ENCODE data around the gene TPH2.

TPH2 gene

DNA sequence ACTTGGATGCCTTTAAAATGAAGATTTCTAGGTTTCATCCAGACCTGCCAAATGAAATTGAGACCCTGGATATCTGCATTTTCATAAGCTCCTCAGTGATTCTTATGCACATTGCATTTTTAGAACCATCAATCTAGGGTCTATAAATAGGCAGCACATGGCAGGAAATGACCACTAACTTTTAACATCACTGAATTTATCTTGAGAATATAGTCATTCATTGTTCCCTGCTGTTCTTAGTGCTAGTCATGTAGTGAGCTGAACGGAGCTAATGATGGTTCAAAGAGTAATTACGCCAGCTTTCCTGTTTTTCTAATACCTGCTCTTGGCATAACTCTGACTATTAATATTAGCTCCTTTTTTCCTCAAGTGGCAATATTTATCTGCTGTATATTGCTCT, 91.6 kb downstream of the TPH2 start:
- intact Hi-C loops (cut with micrococcal nuclease), result no loop called here
- H3K27me3 Mint-ChIP-seq, result no peaks in the 10 kb centered on the region
- no peak overlapping the region for H3K27ac Mint-ChIP-seq
- no peaks in the 10 kb centered on the region for H3K9me3 Mint-ChIP-seq
- H3K4me3 Mint-ChIP-seq, result no peak overlapping the region
- H3K36me3 Mint-ChIP-seq (ENCODE audit: low read depth), result no peaks in the 10 kb centered on the region
- H3K4me1 Mint-ChIP-seq (ENCODE audit: low read depth), result no peaks in the 10 kb centered on the region

DNA sequence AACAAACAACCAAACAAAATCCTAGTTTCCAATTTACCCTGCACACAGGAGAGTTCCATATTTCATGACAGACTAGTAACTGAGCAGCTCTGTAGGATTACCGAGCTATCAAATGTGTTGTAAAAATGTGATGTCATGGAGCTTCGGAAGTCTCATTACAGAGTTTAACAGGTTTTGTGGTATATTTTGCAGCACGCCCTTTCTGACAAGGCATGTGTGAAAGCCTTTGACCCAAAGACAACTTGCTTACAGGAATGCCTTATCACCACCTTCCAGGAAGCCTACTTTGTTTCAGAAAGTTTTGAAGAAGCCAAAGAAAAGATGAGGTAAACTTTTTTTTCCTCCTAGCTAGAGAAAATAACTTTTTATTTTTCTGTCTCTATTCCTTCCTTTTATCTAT, 92.4 kb downstream of the TPH2 start:
- H3K27me3 Mint-ChIP-seq, result no peaks in the 10 kb centered on the region
- H3K27ac Mint-ChIP-seq, result no peak overlapping the region
- intact Hi-C loops (cut with micrococcal nuclease), result no loop called here
- H3K4me1 Mint-ChIP-seq (ENCODE audit: low read depth), result no peaks in the 10 kb centered on the region
- no peak overlapping the region for H3K4me3 Mint-ChIP-seq
- no peaks in the 10 kb centered on the region for H3K9me3 Mint-ChIP-seq
- H3K36me3 Mint-ChIP-seq (ENCODE audit: low read depth), result no peaks in the 10 kb centered on the region

GRCh38 chr12:72033991-72034390, 95.3 kb downstream of the TPH2 start:
- intact Hi-C loops (cut with micrococcal nuclease), result no loop called here
- Mint-ChIP-seq H3K4me1 (ENCODE audit: low read depth) (no peaks in the 10 kb centered on the region), H3K27ac (no peak overlapping the region), H3K9me3 (no peaks in the 10 kb centered on the region), H3K36me3 (ENCODE audit: low read depth) (no peaks in the 10 kb centered on the region), H3K4me3 (no peak overlapping the region), H3K27me3 (no peaks in the 10 kb centered on the region)

DNA sequence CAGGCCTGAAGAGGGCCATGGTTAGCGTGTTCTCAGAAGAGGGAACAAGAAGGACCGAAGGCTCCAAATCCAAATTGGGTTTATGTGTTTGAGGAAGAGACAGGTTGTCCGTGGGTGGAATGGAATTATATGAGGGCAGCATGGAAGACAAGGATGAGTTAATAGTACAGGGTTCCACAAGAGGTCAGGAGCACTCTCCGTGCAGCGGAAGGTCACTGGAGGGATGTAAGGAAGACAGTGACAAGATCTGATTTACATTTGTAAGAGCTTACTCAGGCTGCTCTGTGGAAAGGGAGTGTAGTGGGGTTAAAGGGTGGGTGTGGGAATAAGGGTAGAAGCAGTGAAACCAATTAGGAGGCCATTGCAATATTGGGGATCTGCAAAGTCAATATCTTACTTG, 97.0 kb downstream of the TPH2 start:
- Mint-ChIP-seq H3K9me3 (peaks cover 9% of the 10 kb centered on the region), H3K4me1 (ENCODE audit: low read depth) (no peaks in the 10 kb centered on the region), H3K4me3 (no peak overlapping the region), H3K36me3 (ENCODE audit: low read depth) (no peaks in the 10 kb centered on the region), H3K27me3 (no peaks in the 10 kb centered on the region), H3K27ac (no peak overlapping the region)
- intact Hi-C loops (cut with micrococcal nuclease), result no loop called here

DNA sequence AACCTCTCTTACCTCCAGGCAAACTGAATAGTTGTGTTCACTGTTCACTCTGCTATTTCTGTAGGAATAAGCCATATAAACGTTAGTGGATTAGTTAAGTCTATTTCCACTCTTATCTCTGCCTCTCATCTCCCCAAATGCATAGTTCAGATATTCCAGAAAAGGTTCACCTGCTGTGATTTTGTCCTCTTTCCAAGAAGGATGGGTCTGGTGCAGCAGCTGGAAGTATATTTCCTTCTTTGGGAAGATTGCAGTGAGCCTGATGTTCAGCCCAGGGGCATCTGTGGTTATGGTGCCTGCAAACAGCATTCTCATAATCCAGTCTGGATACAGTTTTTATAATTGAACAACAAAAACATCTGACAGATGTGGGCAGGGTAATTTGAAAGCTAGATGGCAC, 97.7 kb downstream of the TPH2 start:
- H3K36me3 Mint-ChIP-seq (ENCODE audit: low read depth), result no peaks in the 10 kb centered on the region
- intact Hi-C loops (cut with micrococcal nuclease), result no loop called here
- H3K27ac Mint-ChIP-seq, result no peak overlapping the region
- no peak overlapping the region for H3K4me3 Mint-ChIP-seq
- no peaks in the 10 kb centered on the region for H3K4me1 Mint-ChIP-seq (ENCODE audit: low read depth)
- peaks cover 14% of the 10 kb centered on the region for H3K9me3 Mint-ChIP-seq
- H3K27me3 Mint-ChIP-seq, result no peaks in the 10 kb centered on the region

- Mint-ChIP-seq H3K4me1 (ENCODE audit: low read depth) (no peaks in the 10 kb centered on the region), H3K36me3 (ENCODE audit: low read depth) (no peaks in the 10 kb centered on the region), H3K27ac (no peak overlapping the region), H3K27me3 (no peaks in the 10 kb centered on the region), H3K4me3 (no peak overlapping the region), H3K9me3 (peaks cover 14% of the 10 kb centered on the region)
- intact Hi-C loops (cut with micrococcal nuclease), result no loop called here
These were observed 98.6 kb downstream of the TPH2 start for GRCh38 chr12:72037006-72037795.

DNA sequence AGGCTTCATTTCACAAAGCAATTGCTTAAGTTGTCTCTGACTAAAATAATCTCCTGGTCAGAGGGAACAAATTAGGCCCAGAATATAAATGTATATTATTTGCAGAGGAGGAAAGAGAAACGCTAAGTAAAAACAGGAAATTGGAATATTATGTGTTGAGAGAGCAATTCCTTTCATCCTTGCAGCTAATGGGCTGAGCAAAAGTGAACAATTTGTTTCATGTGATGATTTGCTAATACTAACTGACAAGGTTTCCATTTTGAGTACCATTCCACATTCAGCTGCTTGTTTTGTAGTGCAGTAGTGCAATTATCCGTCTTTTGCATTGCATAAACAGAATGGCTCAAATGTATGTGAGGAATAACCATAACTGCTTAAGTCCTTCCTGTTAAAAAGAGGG, 103.2 kb downstream of the TPH2 start:
- no peaks in the 10 kb centered on the region for H3K27me3 Mint-ChIP-seq
- no peaks in the 10 kb centered on the region for H3K4me1 Mint-ChIP-seq (ENCODE audit: low read depth)
- peaks cover 14% of the 10 kb centered on the region for H3K9me3 Mint-ChIP-seq
- H3K36me3 Mint-ChIP-seq (ENCODE audit: low read depth), result no peaks in the 10 kb centered on the region
- intact Hi-C loops (cut with micrococcal nuclease), result no loop called here
- no peak overlapping the region for H3K4me3 Mint-ChIP-seq
- no peak overlapping the region for H3K27ac Mint-ChIP-seq

DNA sequence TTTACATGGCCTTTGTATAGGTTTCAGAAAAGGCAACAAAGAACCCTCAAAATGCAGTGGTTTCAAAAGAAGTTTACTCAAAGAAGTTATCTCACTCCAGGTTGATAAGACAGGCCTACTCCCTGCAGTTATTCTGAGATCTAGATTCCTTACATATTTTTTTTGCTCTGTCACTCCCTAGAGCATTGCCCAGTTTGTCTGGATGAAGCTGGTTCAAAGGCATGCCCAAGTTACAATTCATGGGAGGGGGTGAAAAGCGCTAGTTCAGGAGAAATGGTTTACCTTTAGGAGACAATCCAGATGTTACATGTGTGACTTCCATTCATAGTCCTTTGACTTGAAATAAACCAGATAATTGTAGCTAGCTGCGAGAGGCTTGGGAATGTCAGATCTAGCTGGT, 115.0 kb downstream of the TPH2 start:
- Mint-ChIP-seq H3K4me1 (ENCODE audit: low read depth) (no peaks in the 10 kb centered on the region), H3K36me3 (ENCODE audit: low read depth) (no peaks in the 10 kb centered on the region), H3K27me3 (no peaks in the 10 kb centered on the region), H3K4me3 (no peak overlapping the region), H3K27ac (no peak overlapping the region), H3K9me3 (peaks cover 6% of the 10 kb centered on the region)
- intact Hi-C loops (cut with micrococcal nuclease), result no loop called here

DNA sequence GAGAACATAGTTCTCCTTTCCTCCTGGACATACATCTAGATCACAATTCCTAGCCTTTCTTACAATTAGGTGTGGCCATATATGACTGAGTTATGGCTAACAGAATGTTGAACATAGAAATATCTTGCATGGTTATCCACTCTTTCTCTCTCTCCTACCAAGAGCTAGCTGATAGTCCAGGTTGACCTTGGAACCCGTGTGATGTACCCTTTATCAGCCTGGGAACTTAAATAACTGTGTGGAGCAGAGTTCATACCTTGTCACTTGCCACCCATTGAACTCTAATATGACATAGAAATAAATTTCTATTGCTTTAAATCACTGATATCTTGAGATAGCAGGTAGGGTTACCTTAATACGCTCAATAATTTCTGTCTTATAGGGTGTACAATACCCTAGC, 115.9 kb downstream of the TPH2 start:
- no peaks in the 10 kb centered on the region for H3K4me1 Mint-ChIP-seq (ENCODE audit: low read depth)

GRCh38 chr12:72057330-72057914, 118.8 kb downstream of the TPH2 start:
- no peaks in the 10 kb centered on the region for H3K27me3 Mint-ChIP-seq
- no peaks in the 10 kb centered on the region for H3K36me3 Mint-ChIP-seq (ENCODE audit: low read depth)
- intact Hi-C loops (cut with micrococcal nuclease), result no loop called here
- H3K4me3 Mint-ChIP-seq, result no peak overlapping the region
- H3K27ac Mint-ChIP-seq, result no peak overlapping the region
- no peaks in the 10 kb centered on the region for H3K4me1 Mint-ChIP-seq (ENCODE audit: low read depth)
- H3K9me3 Mint-ChIP-seq, result no peaks in the 10 kb centered on the region

More for the DNA sequence above, 115.9 kb downstream of the TPH2 start:
- peaks cover 6% of the 10 kb centered on the region for H3K9me3 Mint-ChIP-seq
- no peaks in the 10 kb centered on the region for H3K27me3 Mint-ChIP-seq
- no peaks in the 10 kb centered on the region for H3K36me3 Mint-ChIP-seq (ENCODE audit: low read depth)
- intact Hi-C loops (cut with micrococcal nuclease), result no loop called here
- H3K27ac Mint-ChIP-seq, result no peak overlapping the region
- H3K4me3 Mint-ChIP-seq, result no peak overlapping the region

DNA sequence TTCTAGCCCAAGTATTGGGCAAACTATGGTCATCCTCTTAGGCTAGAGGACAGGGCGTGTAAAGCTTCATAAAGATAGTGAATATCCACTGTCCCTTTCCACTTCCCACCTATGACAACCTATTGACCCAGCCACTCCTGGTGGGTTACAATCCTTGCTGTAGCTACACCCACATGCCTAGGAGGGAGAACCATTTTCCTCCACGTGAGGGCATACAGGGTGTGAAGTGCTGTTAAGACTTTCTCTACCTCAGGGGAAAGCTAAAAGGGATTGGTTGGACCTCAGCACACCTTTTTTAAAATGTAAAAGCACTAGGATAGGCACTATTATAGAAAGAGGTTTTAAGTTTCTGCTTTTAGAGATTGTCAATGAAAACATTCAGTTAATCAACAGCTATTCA, 124.4 kb downstream of the TPH2 start:
- H3K36me3 Mint-ChIP-seq (ENCODE audit: low read depth), result no peaks in the 10 kb centered on the region
- intact Hi-C loops (cut with micrococcal nuclease), result no loop called here
- no peak overlapping the region for H3K4me3 Mint-ChIP-seq
- H3K27me3 Mint-ChIP-seq, result no peaks in the 10 kb centered on the region
- peaks cover 9% of the 10 kb centered on the region for H3K9me3 Mint-ChIP-seq
- H3K27ac Mint-ChIP-seq, result no peak overlapping the region
- H3K4me1 Mint-ChIP-seq (ENCODE audit: low read depth), result no peaks in the 10 kb centered on the region

DNA sequence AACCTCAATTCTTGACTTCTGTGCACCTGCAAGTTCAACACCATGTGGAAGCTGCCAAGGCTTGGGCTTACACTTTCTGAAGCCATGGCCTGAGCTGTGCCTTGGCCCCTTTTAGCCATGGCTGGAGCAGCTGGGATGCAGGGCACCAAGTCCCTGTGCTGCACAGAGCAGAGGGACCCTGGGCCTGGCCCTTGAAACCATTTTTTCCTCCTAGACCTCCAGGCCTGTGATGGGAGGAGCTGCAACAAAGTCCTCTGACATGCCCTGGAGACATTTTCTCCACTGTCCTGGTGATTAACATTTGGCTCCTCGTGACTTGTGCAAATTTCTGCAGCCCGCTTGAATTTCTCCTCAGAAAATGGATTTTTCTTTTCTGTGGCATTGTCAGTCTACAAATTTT, 132.4 kb downstream of the TPH2 start:
- peaks cover 31% of the 10 kb centered on the region for H3K9me3 Mint-ChIP-seq

GRCh38 chr12:72072592-72073212, 134.1 kb downstream of the TPH2 start:
- no peaks in the 10 kb centered on the region for H3K27me3 Mint-ChIP-seq
- peaks cover 31% of the 10 kb centered on the region for H3K9me3 Mint-ChIP-seq
- no peak overlapping the region for H3K27ac Mint-ChIP-seq
- H3K36me3 Mint-ChIP-seq (ENCODE audit: low read depth), result no peaks in the 10 kb centered on the region
- H3K4me1 Mint-ChIP-seq (ENCODE audit: low read depth), result no peaks in the 10 kb centered on the region
- H3K4me3 Mint-ChIP-seq, result no peak overlapping the region
- intact Hi-C loops (cut with micrococcal nuclease), result no loop called here

More for the DNA sequence above, 132.4 kb downstream of the TPH2 start:
- intact Hi-C loops (cut with micrococcal nuclease), result no loop called here
- H3K27ac Mint-ChIP-seq, result no peak overlapping the region
- H3K36me3 Mint-ChIP-seq (ENCODE audit: low read depth), result no peaks in the 10 kb centered on the region
- no peaks in the 10 kb centered on the region for H3K4me1 Mint-ChIP-seq (ENCODE audit: low read depth)
- H3K27me3 Mint-ChIP-seq, result no peaks in the 10 kb centered on the region
- H3K4me3 Mint-ChIP-seq, result no peak overlapping the region

- peaks cover 32% of the 10 kb centered on the region for H3K9me3 Mint-ChIP-seq
- H3K27ac Mint-ChIP-seq, result no peak overlapping the region
- no peaks in the 10 kb centered on the region for H3K4me1 Mint-ChIP-seq (ENCODE audit: low read depth)
- H3K27me3 Mint-ChIP-seq, result no peaks in the 10 kb centered on the region
- H3K36me3 Mint-ChIP-seq (ENCODE audit: low read depth), result no peaks in the 10 kb centered on the region
- no peak overlapping the region for H3K4me3 Mint-ChIP-seq
- intact Hi-C loops (cut with micrococcal nuclease), result no loop called here
These were observed 135.4 kb downstream of the TPH2 start for GRCh38 chr12:72074065-72074464.
